Measurements from ENCODE around the gene CAPN2. TPM values are rescaled to one million over a fixed set of nuclear protein-coding genes. Genes with fewer than 3 reads are reported as not detected.
A peak's percentile ranks its signal among the peaks of the same experiment; 100 is the strongest.

The CAPN2 gene
- polyA plus RNA-seq, 3 donors, result 177 to 223 (median 191) TPM

DNA sequence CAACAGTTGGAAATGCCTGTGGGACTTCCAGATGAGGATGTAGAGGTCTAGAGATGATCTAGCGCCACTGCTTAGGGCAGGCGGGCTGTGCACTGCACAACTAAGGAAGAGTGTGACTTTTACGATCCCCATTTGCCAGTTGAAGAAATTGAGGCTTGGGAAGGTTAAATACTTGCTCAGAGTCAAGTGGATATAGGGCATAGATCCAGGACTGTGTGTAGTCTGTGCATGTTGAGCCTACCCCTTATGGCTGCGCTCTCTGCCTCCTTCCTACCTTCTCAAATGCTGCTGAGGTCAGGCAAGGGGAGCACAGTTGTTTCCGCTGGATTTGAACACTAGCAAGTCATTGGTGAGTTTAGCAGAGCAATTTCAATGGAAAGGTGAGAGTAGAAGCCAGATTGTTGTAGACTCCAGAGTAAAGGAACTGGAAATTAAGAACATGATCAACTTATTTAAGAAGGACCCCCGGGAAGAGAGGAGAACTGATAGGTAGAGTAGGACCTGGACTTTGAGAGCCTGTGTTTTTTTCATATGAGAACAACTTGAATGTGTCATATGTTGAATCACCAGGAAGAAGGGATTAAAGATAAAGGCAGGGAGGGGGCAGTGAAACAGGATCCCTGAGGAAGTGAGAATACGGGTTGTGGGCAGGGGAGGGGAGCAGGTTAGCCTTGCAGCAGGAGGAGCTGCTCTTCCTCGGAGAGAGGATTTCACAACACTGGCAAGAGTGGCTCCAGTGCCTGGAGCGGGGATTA lies 2.7 kb downstream of the CAPN2 start:
- DNase-seq, result no peak

DNA sequence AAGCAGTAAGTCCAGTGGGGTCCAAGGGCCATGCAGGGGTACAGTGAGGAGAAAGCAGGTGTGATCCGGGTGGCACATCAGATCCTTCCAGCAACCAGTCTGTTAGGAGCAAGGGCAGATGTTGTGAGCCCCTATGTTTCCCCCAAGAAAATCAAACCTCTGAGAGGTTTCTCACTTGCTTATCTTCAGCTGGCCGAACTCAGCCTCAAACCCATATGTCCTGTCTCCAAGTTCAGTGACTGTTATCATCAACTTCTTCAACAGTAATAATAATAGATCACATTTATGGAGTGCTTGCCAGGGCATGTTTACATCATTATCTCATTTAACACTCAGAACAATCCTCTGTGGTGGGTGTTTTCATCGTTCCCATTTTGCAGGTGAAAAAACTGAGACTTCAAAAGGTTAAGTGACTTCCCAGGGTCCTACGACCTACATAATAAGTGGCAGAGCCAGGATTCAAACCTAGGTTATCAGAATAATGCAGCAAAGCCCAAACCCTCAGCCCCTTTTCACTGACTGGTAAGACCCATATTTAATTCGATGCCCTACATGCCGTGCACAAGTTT lies 3.3 kb downstream of the CAPN2 start:
- DNase-seq, result no peak

DNA sequence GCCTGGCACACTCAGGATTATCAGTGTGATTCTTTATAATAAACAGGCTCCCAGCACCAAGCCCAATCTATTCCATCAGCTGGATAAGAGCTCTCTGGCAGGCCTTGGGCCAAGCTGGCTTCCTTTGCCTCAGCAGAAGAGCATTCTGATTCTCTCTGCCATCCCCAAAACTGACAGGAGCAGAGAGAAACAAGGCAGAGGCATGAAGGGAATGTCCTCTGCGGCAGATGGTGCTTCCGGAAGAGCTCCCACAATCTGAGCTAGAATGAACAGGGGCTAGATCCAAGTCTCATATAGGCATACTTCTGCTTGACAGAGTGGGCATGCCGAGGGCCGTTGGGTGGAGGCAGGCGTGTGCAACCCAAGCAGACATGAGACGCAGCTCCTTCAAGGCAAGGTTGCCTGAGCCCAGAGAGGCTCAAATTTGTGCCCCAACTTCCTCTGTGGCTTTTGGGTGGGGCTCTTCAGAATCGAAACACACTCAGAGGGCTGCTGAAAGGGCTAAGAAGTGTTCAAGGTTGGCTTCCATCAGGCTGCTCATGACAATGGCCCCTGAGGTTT lies 4.0 kb downstream of the CAPN2 start:
- DNase-seq, result no peak

DNA sequence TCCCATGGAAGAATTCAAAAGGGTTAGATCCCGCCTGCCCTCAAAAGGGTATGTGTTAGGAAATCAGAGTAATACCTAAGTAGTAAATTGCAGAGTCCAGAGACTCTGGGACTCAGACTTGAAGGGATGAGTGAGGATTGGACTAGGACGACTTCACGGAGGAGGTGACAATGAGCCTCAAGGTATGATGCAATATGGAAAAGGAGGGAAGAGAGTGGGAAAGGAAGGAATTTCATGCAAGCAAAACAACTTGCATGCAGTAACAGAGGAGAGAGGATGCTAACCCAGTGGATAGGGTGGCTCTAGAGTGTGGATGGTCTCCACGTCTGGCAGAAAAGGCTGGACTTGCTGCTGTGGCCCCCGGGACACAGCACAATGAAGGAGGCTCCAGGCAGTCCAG lies 4.8 kb downstream of the CAPN2 start:
- no peak for DNase-seq

DNA sequence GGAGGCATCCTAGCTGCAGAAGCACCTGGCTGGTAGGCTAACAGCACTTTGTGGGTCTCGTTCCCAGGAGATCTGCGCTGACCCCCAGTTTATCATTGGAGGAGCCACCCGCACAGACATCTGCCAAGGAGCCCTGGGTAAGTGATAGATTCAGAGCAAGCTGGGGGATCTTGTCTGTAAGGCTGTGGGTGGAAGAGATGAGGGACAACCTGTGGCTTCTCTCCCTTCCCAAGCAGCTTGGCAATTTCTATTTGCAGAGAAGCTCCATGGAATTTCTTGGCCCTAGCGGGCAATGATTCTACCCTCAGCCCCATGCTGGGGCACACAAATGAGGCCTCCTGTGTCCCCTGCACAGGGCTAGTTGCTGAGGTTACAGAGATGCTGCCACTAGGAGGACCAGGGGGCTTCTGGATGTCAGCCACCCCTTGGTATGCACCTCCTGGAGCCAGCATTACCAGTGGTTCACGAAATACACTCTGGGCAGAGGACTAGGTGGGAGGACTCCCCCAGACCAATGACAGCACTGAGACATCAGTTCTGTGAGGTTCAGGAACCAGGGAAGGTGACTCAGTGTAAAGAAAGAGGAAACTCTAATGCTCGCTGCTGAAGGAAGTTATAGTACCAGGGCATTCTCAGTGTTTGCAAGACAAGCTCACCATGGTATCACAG lies 5.5 kb downstream of the CAPN2 start:
- no peak for DNase-seq

DNA sequence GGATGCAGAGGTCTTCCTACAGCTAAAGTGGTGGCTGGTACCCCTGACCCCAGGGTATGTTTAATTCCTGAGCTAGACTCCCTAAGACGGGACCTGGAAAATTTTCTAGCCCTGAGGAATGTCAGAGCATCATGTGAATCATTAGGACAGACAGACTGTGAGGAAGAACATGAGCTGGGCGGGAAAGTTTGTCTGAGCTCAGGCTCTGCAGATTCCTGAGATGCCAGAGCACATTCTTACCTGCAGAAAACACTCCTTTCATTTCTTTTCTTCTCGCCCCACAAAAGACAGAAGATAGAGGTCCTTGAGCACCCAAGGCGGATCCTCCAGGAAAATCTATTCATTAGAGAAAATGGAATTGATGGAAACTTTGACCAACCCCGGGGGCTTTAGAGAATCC lies 6.5 kb downstream of the CAPN2 start:
- no peak for DNase-seq

DNA sequence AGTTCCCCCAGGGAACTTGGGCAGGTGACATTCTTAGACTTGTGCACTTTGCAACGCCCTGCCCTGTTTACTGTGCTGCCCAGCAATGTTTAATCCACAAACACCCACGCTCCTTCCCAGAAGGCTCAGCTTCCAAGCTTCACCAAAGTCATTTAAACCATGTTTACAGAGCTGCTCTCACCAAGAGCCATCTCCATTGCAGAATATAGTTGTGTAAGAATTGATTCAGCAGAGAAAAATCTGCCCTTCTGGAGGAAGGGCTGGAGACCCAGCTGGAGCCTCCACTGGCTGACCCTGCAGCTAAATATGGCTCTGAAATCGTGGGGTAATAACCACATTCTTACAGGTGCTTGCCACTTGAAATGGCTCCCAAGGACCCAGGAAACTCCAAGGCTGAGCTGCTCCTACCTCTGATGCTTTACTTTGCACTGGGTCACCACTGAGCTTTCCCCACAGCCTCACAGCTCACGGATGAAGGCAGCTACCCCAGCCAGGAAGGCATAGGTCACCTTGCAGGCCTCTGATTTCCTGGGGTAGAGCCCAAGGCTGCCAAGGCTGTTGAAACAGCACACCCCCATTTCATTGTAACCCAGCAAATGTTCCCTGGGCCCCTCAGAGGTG lies 8.7 kb downstream of the CAPN2 start:
- no peak for DNase-seq

DNA sequence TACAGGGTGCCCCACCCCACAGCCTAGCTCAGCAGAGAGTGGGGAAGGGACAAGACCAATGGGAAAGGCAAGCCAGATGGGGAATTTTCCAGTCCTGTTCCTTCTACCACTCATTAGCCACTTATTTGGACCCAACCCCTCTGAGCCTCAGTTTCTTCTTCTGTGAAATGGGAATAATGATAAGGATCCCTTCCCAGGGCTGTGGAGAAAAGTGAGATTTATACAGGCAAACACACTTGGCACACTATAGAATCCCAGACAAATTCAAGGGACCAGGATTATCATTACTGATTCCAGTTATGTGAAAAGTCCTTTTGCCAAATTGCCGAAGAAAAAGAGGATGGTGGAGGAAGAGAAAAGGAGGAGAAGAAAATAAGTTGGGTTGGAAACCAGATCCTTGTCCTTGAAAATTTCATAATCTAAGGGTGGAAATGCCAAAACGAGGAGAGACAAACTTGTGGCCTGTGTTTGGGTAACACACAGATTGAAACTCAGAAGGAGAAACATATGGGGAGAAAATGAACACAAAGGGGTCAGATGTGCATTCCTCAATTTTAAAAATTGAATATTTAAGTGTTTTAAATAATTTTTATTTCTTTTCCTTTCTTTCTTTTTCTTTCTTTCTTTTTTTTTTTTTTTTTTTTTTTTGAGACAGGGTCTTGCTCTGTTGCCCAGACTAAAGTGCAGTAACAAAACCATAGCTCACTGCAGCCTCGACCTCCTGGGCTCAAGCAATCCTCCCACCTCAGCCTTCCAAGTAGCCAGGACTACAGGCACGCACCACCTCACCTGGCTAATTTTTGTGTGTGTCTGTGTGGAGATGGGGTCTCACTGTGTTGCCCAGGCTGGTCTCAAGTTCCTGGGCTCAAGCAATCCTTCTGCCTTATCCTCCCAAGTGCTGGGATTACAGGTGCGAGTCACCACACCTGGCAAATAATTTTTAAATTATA lies 9.6 kb downstream of the CAPN2 start:
- DNase-seq, result no peak

DNA sequence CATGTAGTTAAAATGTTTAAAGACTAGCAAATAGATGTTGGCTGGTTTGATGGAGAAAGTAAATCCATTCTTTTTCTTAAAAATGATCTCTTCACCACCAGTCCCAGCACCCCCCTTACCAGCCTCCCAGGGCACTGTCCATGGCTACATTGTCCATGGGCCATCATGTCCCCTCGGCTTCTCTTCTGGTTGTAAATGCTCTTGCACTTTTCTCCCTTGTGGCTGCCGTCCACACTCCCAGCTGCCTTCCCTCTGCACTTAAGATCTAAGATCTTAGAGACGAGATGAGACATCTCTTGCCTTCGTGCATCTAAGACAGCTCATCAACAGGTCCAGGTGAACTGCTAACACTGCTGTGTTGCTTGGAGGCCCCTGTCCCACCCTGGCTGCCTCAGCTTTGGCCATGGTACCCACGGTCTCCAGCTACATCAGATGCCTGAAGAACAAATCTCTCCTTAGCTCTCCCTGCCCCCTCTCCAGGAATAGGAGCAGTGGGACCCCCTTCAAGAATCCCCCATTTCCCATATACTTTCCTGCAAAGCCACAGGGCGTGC lies 11.1 kb downstream of the CAPN2 start:
- no peak for DNase-seq

DNA sequence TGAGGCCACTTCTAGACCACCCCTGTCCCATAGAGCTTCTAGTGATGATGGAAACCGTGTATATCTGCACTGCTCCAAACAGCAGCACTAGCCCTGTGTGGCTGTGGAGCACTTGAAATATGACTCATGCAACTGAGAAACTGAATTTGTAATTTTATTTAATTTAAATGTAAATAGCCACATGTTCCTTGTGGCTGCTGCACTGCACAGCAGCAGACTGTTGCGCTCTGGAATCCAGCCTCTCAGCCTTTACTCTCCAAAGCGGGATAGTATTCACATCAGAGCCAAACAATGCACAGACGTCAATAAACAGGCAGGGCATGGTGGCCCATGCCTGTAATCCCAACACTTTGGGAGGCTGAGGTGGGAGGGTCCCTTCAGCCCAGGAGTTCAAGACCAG lies 12.0 kb downstream of the CAPN2 start:
- DNase-seq, result no peak

DNA sequence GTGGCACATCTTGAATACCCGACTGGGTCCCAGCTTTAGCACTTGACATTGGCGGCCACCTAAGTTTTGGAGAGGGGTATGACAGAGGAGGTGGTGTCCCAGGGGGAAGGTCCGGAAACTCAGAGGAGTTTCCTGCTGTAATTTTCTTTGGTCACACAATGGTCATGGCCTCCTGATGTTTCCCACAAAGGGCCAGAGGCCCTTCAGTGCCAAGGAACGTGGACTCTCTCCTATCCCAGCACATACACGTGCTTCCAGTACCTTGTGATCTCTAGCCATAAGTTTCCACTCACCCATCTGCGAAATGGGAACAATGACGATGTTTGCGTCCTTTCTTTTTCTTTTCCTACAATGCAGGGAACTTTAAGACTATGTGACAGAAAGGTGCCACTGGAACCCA lies 13.2 kb downstream of the CAPN2 start:
- DNase-seq, result no peak

DNA sequence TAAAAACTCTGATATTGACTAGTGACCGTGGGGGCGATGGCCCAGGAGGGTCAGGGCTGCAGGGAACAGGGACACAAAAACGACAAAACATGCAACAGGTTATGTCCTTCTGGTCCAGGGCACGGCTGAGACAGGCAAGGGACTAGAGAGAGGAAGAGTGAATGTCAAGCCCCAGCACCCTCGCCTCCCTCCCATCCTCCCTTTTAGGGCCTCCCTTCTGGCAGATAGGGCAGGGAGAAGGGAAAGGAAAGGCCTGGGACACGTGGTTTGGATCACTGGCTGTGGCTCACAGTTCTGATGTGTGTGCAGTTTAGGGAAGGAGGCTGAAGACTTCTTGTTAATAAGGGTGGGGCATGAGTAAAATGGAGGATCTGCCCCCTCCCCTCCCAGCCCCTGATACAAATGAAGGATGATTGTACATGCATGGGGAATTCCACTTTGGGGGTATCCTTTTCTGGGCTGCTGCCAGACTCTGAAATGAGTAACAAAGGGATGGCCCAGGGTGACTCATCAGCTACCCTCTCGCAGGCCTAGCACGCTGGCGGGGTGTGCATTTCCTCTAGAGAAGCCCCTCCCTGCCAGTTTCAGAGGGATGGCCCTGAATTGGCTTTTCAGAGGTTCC lies 14.2 kb downstream of the CAPN2 start:
- DNase-seq, result no peak

DNA sequence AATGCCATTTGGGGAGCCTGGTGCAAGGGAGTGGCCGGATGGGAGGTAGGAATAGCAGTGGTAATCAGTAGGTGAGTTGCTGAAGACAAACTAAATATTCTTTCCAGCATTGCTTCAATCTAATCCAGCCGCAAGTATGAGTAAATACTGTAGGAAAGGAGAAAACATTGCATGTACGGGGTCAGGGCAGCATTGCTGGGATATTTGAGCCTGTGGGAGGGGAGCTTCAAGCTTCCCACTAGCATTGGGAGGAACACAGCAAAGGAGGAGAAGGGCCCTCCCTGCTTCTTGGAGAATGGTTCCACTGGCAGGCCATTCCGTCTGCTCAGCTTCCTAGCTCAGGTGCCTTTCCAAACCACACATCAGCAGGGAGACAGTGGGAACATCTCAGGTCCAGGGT lies 15.2 kb downstream of the CAPN2 start:
- no peak for DNase-seq

DNA sequence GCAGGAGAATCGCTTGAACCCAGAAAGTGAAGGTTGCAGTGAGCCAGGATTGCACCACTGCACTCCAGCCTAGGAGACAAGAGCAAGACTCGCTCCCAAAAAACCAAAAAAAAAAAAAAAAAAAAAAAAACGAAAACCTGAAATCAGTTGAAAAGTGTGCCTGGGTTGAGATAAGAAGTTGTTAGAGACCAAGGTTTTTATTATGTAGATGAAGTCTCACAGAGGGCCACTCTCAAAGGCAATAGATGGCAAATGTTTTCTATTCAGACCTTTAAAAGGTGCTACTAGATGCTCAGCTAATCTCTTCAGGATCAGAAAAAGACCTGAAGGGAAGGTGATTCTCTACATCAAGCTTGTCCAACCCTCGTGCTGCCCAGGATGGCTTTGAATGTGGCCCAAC lies 17.6 kb downstream of the CAPN2 start:
- no peak for DNase-seq

DNA sequence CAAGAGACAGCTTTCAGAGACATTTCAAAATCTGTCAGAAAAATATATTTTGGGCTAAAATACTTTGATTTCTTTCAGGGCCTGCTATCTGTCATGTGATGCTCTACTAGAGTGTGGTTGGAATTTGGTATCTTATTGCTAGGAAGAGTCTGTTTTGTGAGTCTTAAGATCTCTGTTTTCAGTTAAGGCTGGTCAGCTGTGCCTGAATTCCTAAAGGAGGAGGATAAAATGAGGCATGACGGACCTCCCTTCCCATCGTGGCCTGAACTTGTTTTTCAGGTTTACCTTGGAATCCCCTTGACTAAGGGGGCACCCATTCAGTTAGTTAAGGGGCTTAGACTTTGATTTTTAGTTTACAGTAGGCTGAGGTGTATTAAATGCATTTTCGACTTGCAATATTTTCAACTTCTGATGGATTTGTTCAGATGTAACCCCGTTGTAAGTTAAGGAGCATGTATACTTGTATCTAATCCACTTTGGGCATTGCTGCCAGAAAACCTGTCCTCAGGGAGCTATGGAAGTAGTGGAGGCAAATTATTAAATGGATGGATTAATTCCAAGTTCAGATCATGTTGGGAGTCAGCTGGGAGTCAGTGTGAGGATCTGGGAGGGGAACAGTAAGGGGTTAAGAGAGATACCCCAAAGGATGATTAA lies 18.3 kb downstream of the CAPN2 start:
- DNase-seq, result peak; percentile 73

DNA sequence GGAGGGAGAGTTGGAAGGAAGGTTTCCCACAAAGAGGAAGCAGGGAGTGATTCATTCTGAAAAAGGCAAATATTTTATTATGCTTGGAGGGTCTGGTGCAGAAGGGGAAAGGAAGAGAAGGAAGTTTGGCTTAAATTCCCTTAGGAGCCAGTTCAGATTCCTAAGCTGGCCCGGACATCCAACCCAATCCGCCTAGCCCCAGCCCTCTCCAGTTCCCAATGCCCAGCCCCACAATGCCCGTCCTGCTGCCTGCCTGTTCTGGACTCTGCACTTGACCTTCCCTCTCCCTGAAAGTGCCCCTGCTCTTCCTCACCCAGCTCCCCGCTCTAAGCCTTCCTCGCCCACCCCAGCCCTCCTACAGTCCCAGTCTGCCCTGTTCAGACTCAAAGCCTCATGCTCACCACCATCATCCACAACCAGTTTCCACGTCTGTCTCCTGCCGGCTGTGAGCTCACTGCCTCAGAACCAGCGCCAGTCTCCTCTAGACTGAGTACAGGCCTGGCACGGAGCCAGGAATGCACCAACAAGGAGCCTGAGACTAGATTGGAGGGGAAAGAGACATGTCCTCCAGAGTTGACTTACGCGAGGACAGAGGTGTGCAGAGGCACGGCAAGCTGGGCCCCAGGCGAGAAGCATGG lies 18.9 kb downstream of the CAPN2 start:
- no peak for DNase-seq

DNA sequence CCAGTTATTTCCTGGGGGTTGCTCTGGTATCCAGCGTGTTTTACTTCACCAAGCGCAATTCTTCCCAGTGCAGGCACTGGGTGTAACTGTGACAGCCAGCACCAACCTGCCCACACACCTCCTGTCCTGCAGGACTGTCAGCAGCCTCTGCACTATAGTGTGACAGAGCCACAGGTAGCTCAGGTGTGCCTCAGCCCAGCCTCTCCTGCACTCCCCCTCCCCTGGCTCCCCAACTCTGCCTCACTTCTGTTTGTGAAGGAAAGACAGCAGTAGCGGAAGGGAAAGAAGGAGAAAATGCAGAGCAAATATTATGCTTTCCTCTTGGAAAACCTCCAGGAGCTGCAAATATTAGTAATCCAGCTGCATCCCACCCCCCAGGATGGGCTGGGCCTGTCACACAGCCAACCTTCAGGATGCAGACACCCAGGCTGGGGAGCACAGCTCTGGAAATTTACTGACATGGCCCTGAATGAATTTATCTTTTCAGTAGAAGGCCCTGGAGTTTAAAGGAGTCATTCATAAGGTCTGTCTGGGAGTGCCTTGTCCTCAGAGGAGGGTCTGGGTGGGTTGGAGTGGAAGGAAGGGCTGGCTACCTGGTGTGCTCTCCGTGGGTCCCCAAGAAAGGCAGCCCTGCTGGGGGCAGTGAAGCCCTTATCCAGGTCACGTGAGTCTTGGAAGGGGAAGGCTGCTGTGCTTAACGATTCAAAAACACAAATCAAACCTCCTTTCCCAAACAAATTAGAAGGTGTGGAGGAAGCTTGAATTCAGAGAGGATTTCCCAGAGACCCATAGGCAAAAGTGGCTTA lies 20.9 kb downstream of the CAPN2 start:
- no peak for DNase-seq
